A673 (cell line): ENCODE data around the gene ALDH8A1.

ENCODE experiments used
- EZH2 ChIP-seq: fragments of 200-600 bp; sonication (generic); IDR thresholded peaks from 2 replicates; pipeline ENCODE4 v1.6.1; 2017; ENCODE audit warnings: borderline replicate concordance, low read depth, mild to moderate bottlenecking, mixed read lengths, antibody characterized with exemption, low read length; ENCODE audit not compliant: poor library complexity, severe bottlenecking
- TF ChIP-seq, protein P1 (sequence below): fragments of 300-800, 200-600 bp; sonication (generic); conservative IDR thresholded peaks from 2 replicates; pipeline ENCODE4 v1.5.1; 2017; ENCODE audit warnings: low read depth, mild to moderate bottlenecking, antibody characterized with exemption, low read length, moderate library complexity, mixed read lengths

DNA sequence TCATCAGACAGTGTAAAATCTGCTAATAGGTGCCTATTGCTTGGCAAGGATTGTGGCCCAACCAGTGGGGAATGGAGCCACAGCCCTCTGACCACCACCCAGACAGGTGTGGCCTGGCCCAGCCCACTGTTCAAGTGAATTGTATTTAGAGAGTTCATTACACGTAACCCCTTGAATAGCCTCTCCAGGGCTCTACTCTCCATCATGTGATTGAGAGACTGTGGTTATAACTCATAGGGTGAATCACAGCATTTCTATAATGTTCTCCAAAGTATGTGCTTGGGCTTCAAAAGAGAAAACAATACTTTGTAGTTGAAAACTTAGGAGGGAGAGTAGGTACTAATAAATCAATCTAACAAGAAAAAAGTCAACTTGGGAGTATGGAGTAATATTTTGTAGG, 38.4 kb downstream of the ALDH8A1 start:
- TF ChIP-seq, protein P1, sequence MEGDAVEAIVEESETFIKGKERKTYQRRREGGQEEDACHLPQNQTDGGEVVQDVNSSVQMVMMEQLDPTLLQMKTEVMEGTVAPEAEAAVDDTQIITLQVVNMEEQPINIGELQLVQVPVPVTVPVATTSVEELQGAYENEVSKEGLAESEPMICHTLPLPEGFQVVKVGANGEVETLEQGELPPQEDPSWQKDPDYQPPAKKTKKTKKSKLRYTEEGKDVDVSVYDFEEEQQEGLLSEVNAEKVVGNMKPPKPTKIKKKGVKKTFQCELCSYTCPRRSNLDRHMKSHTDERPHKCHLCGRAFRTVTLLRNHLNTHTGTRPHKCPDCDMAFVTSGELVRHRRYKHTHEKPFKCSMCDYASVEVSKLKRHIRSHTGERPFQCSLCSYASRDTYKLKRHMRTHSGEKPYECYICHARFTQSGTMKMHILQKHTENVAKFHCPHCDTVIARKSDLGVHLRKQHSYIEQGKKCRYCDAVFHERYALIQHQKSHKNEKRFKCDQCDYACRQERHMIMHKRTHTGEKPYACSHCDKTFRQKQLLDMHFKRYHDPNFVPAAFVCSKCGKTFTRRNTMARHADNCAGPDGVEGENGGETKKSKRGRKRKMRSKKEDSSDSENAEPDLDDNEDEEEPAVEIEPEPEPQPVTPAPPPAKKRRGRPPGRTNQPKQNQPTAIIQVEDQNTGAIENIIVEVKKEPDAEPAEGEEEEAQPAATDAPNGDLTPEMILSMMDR: no peak
- no peak for TF ChIP-seq EZH2
